HEK293 (cell line): Measurements from ENCODE around the gene MSRB1.

Source experiments
- ATF2 ChIP-seq: fragments of 450-650 bp; formaldehyde crosslinking; IDR thresholded peaks from 2 replicates; pipeline ENCODE4 v1.5.1; 2016; ENCODE audit warnings: missing biosample characterization, missing genetic modification characterization, low read depth
- CTCF ChIP-seq: fragments of 450-650 bp; formaldehyde crosslinking; IDR thresholded peaks from 2 replicates; pipeline ENCODE4 v1.5.1; 2016; ENCODE audit warnings: missing biosample characterization, missing genetic modification characterization
- GLI2 ChIP-seq: fragments of 450-650 bp; formaldehyde crosslinking; IDR thresholded peaks from 2 replicates; pipeline ENCODE4; 2017; ENCODE audit warnings: missing biosample characterization, missing genetic modification characterization, low read depth, borderline replicate concordance
- KLF8 ChIP-seq: fragments of 450-650 bp; formaldehyde crosslinking; IDR thresholded peaks from 2 replicates; pipeline ENCODE4 v1.5.1; 2016; ENCODE audit warnings: missing biosample characterization, missing genetic modification characterization
- PRDM2 ChIP-seq: fragments of 450-650 bp; formaldehyde crosslinking; IDR thresholded peaks from 2 replicates; pipeline ENCODE4 v1.5.1; 2016; ENCODE audit warnings: missing biosample characterization, missing genetic modification characterization, borderline replicate concordance
- REPIN1 ChIP-seq: fragments of 450-650 bp; formaldehyde crosslinking; IDR thresholded peaks from 2 replicates; pipeline ENCODE4 v1.5.1; 2017; ENCODE audit warnings: missing biosample characterization, missing genetic modification characterization, low read depth
- WT1 ChIP-seq: fragments of 450-650 bp; formaldehyde crosslinking; IDR thresholded peaks from 2 replicates; pipeline ENCODE4 v1.5.1; 2016; ENCODE audit warnings: missing biosample characterization, missing genetic modification characterization
- ZBTB6 ChIP-seq: fragments of 450-650 bp; formaldehyde crosslinking; IDR thresholded peaks from 2 replicates; pipeline ENCODE4 v1.5.1; 2017; ENCODE audit warnings: missing biosample characterization, missing genetic modification characterization
- ZFP37 ChIP-seq: fragments of 450-650 bp; formaldehyde crosslinking; IDR thresholded peaks from 2 replicates; pipeline ENCODE4 v1.5.1; 2016; ENCODE audit warnings: missing biosample characterization, missing genetic modification characterization
- ZNF10 ChIP-seq: fragments of 450-650 bp; formaldehyde crosslinking; IDR thresholded peaks from 2 replicates; pipeline ENCODE4 v1.5.1; 2017; ENCODE audit warnings: missing biosample characterization, missing genetic modification characterization
- ZNF146 ChIP-seq: fragments of 450-650 bp; formaldehyde crosslinking; IDR thresholded peaks from 2 replicates; pipeline ENCODE4 v1.5.1; 2016; ENCODE audit warnings: missing biosample characterization, missing genetic modification characterization
- ZNF16 ChIP-seq: fragments of 450-650 bp; formaldehyde crosslinking; IDR thresholded peaks from 2 replicates; pipeline ENCODE4 v1.5.1; 2016; ENCODE audit warnings: low read depth, missing biosample characterization, missing genetic modification characterization
- ZNF214 ChIP-seq: fragments of 450-650 bp; formaldehyde crosslinking; IDR thresholded peaks from 2 replicates; pipeline ENCODE4 v1.5.1; 2017; ENCODE audit warnings: missing biosample characterization, mild to moderate bottlenecking, missing genetic modification characterization, borderline replicate concordance
- ZNF24 ChIP-seq: fragments of 450-650 bp; formaldehyde crosslinking; IDR thresholded peaks from 2 replicates; pipeline ENCODE4 v1.5.1; 2016; ENCODE audit warnings: missing biosample characterization, missing genetic modification characterization
- ZNF335 ChIP-seq: fragments of 450-650 bp; formaldehyde crosslinking; conservative IDR thresholded peaks from 2 replicates; pipeline ENCODE4 v1.5.1; 2016; ENCODE audit warnings: missing biosample characterization, missing genetic modification characterization
- ZNF354C ChIP-seq: fragments of 450-650 bp; formaldehyde crosslinking; IDR thresholded peaks from 2 replicates; pipeline ENCODE4 v1.5.1; 2016; ENCODE audit warnings: missing biosample characterization, missing genetic modification characterization, low read depth, borderline replicate concordance
- ZNF404 ChIP-seq: fragments of 450-650 bp; formaldehyde crosslinking; IDR thresholded peaks from 2 replicates; pipeline ENCODE4 v1.5.1; 2017; ENCODE audit warnings: missing biosample characterization, missing genetic modification characterization
- ZNF426 ChIP-seq: fragments of 450-650 bp; formaldehyde crosslinking; IDR thresholded peaks from 2 replicates; pipeline ENCODE4 v1.5.1; 2017; ENCODE audit warnings: missing biosample characterization, missing genetic modification characterization, mild to moderate bottlenecking, inconsistent platforms, moderate library complexity
- ZNF558 ChIP-seq: fragments of 450-650 bp; formaldehyde crosslinking; IDR thresholded peaks from 2 replicates; pipeline ENCODE4 v1.5.1; 2016; ENCODE audit warnings: missing biosample characterization, missing genetic modification characterization
- ZNF585B ChIP-seq: fragments of 450-650 bp; formaldehyde crosslinking; IDR thresholded peaks from 2 replicates; pipeline ENCODE4 v1.5.1; 2016; ENCODE audit warnings: missing biosample characterization, missing genetic modification characterization
- ZNF792 ChIP-seq: fragments of 450-650 bp; formaldehyde crosslinking; IDR thresholded peaks from 2 replicates; pipeline ENCODE4 v1.5.1; 2016; ENCODE audit warnings: missing biosample characterization, missing genetic modification characterization
- ZNF830 ChIP-seq: fragments of 450-650 bp; IDR thresholded peaks from 2 replicates; pipeline ENCODE4 v1.5.0; 2018; ENCODE audit warnings: missing biosample characterization, missing genetic modification characterization, low read depth, mild to moderate bottlenecking, moderate library complexity
- ZSCAN30 ChIP-seq: fragments of 450-650 bp; IDR thresholded peaks from 2 replicates; pipeline ENCODE4 v1.5.1; 2018; ENCODE audit warnings: missing biosample characterization, mild to moderate bottlenecking, missing genetic modification characterization, moderate library complexity
- TF ChIP-seq, protein P1 (sequence below): fragments of 450-650 bp; formaldehyde crosslinking; IDR thresholded peaks from 2 replicates; pipeline ENCODE4; 2016; ENCODE audit warnings: missing biosample characterization, missing genetic modification characterization
- TF ChIP-seq, protein P2 (sequence below): fragments of 450-650 bp; formaldehyde crosslinking; IDR thresholded peaks from 2 replicates; pipeline ENCODE4 v1.5.1; 2017; ENCODE audit warnings: missing biosample characterization, missing genetic modification characterization

Gene MSRB1

GRCh38 chr16:1960665-1961630, 17.9 kb upstream of the MSRB1 start (continued):
- no peak for TF ChIP-seq PRDM2
- no peak; the same call in 1 of the 2 replicates for TF ChIP-seq WT1 (tag by site-specific recombination)
- TF ChIP-seq KLF8 (tag by site-specific recombination): peak; percentile 20; the same call in 1 of the 2 replicates
- TF ChIP-seq, protein P1, sequence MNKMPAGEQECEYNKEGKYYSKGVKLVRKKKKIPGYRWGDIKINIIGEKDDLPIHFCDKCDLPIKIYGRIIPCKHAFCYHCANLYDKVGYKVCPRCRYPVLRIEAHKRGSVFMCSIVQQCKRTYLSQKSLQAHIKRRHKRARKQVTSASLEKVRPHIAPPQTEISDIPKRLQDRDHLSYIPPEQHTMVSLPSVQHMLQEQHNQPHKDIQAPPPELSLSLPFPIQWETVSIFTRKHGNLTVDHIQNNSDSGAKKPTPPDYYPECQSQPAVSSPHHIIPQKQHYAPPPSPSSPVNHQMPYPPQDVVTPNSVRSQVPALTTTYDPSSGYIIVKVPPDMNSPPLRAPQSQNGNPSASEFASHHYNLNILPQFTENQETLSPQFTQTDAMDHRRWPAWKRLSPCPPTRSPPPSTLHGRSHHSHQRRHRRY (tag by site-specific recombination): no peak
- 0 out of 2 replicates have a peak, but pooled peaks have one; percentile 51 for TF ChIP-seq ZNF24 (tag by site-specific recombination)
- TF ChIP-seq ZNF16 (tag by site-specific recombination): no peak
- TF ChIP-seq ZNF335 (tag by site-specific recombination): no peak
- TF ChIP-seq ZFP37: peak; percentile 94
- no peak for TF ChIP-seq ZNF792 (tag by site-specific recombination)
- no peak for TF ChIP-seq CTCF (tag by site-specific recombination)
- TF ChIP-seq ATF2 (tag by site-specific recombination): no peak
- TF ChIP-seq GLI2 (tag by site-specific recombination): no peak
- TF ChIP-seq ZSCAN30 (tag by site-specific recombination): peak; percentile 63
- TF ChIP-seq, protein P2, sequence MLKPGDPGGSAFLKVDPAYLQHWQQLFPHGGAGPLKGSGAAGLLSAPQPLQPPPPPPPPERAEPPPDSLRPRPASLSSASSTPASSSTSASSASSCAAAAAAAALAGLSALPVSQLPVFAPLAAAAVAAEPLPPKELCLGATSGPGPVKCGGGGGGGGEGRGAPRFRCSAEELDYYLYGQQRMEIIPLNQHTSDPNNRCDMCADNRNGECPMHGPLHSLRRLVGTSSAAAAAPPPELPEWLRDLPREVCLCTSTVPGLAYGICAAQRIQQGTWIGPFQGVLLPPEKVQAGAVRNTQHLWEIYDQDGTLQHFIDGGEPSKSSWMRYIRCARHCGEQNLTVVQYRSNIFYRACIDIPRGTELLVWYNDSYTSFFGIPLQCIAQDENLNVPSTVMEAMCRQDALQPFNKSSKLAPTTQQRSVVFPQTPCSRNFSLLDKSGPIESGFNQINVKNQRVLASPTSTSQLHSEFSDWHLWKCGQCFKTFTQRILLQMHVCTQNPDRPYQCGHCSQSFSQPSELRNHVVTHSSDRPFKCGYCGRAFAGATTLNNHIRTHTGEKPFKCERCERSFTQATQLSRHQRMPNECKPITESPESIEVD (tag by site-specific recombination): peak; percentile 63; the same call in 1 of the 2 replicates
- TF ChIP-seq ZNF830 (tag by site-specific recombination): no peak
- TF ChIP-seq ZNF146 (tag by site-specific recombination): 0 out of 2 replicates have a peak, but pooled peaks have one; percentile 9
- 0 out of 2 replicates have a peak, but pooled peaks have one; percentile 46 for TF ChIP-seq REPIN1 (tag by site-specific recombination)
- no peak for TF ChIP-seq ZNF585B (tag by site-specific recombination)
- no peak for TF ChIP-seq ZNF426 (tag by site-specific recombination)
- TF ChIP-seq ZBTB6 (tag by site-specific recombination): peak; percentile 92
- no peak for TF ChIP-seq ZNF354C
- TF ChIP-seq ZNF214 (tag by site-specific recombination): no peak
- 0 out of 2 replicates have a peak, but pooled peaks have one; percentile 15 for TF ChIP-seq ZNF10 (tag by site-specific recombination)
- no peak for TF ChIP-seq ZNF558 (tag by site-specific recombination)
- no peak for TF ChIP-seq ZNF404 (tag by site-specific recombination)
